Measurements from ENCODE around the gene SAMD14.

SAMD14 gene

GRCh38 chr17:50132104-50132794 lies 2.3 kb upstream of the SAMD14 start:
- no peak for DNase-seq

- DNase-seq, result peak; percentile 24
Observed at GRCh38 chr17:50130559-50131305, 772 bp upstream of the SAMD14 start.

- no peak for DNase-seq
Observed at GRCh38 chr17:50129353-50129727, 620 bp downstream of the SAMD14 start.

GRCh38 chr17:50128441-50129352 lies 1.3 kb downstream of the SAMD14 start:
- DNase-seq, result no peak

- no peak for DNase-seq
Observed at GRCh38 chr17:50127697-50128361, 2.1 kb downstream of the SAMD14 start.

- DNase-seq, result no peak
Observed at GRCh38 chr17:50125420-50125997, 4.5 kb downstream of the SAMD14 start.

- DNase-seq, result no peak
Observed at GRCh38 chr17:50123649-50124349, 6.2 kb downstream of the SAMD14 start.

GRCh38 chr17:50122945-50123344 lies 7.0 kb downstream of the SAMD14 start:
- no peak for DNase-seq

- no peak for DNase-seq
Observed at GRCh38 chr17:50120475-50121253, 9.3 kb downstream of the SAMD14 start.

GRCh38 chr17:50118828-50119218 lies 11.1 kb downstream of the SAMD14 start:
- DNase-seq, result no peak

GRCh38 chr17:50118076-50118827 lies 11.7 kb downstream of the SAMD14 start:
- no peak for DNase-seq

- peak; percentile 84 for DNase-seq
Observed at GRCh38 chr17:50117202-50118051, 12.5 kb downstream of the SAMD14 start.

- DNase-seq, result no peak
Observed at GRCh38 chr17:50115756-50116155, 14.2 kb downstream of the SAMD14 start.

- peak; percentile 63 for DNase-seq
Observed at GRCh38 chr17:50114849-50115357, 15.1 kb downstream of the SAMD14 start.

- DNase-seq, result no peak
Observed at GRCh38 chr17:50114401-50114800, 15.6 kb downstream of the SAMD14 start.

GRCh38 chr17:50113624-50114320 lies 16.2 kb downstream of the SAMD14 start:
- no peak for DNase-seq

GRCh38 chr17:50112694-50113093 lies 17.3 kb downstream of the SAMD14 start:
- DNase-seq, result no peak

Data from NCI-H774 (cell line).